Measurements from ENCODE around the gene HAPSTR1.
"Not testable (repeated sequence)": the region's sequence is repeated elsewhere in the genome, so short reads cannot be mapped to it uniquely, and the experiment has no call there.

The HAPSTR1 gene

GRCh38 chr16:9070254-9070653, 21.2 kb upstream of the HAPSTR1 start:
- Histone ChIP-seq H3K27me3 (ENCODE audit: control insufficient read depth, insufficient read depth, low read length, poor library complexity, severe bottlenecking) (no peaks in the 10 kb centered on the region), H3K4me1 (ENCODE audit: control insufficient read depth, insufficient read depth, low read length) (no peaks in the 10 kb centered on the region), H3K4me3 (ENCODE audit: insufficient read depth, low read depth, low read length) (no peak overlapping the region), H3K27ac (ENCODE audit: insufficient read depth, low read depth, low read length, poor library complexity, severe bottlenecking) (no peak overlapping the region), H3K36me3 (ENCODE audit: control insufficient read depth, insufficient read depth, low read length) (no peaks in the 10 kb centered on the region), H3K9me3 (ENCODE audit: control insufficient read depth, low read length) (no peaks in the 10 kb centered on the region)
- WGBS, 2 experiments: 90% methylated on average over 4 of the region's 4 CpGs

DNA sequence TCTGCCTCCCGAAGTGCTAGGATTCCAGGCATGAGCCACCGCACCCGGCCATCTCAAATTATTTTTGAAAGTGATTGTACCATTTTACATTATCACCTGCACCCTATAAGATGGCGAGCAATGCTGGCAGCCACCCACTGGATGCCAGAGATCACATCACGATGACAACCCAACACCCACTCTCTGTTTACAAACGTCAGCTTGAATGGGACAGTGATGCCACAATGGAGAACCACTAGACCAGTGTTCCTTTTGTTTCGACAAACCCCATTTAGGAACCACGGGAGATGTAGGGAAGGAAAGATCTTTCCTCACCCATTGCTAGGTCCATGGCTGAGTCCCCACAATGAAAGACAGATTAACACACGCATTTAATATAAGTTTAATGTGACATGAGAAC, 20.1 kb upstream of the HAPSTR1 start:
- no peaks in the 10 kb centered on the region for H3K4me1 ChIP-seq (ENCODE audit: control insufficient read depth, insufficient read depth, low read length)
- H3K27me3 ChIP-seq (ENCODE audit: control insufficient read depth, insufficient read depth, low read length, poor library complexity, severe bottlenecking): no peaks in the 10 kb centered on the region
- H3K36me3 ChIP-seq (ENCODE audit: control insufficient read depth, insufficient read depth, low read length): no peaks in the 10 kb centered on the region
- no peaks in the 10 kb centered on the region for H3K9me3 ChIP-seq (ENCODE audit: control insufficient read depth, low read length)
- 88 to 90% methylated on average over 9 of the region's 9 CpGs for WGBS, 2 experiments
- no peak overlapping the region for H3K4me3 ChIP-seq (ENCODE audit: insufficient read depth, low read depth, low read length)
- no peak overlapping the region for H3K27ac ChIP-seq (ENCODE audit: insufficient read depth, low read depth, low read length, poor library complexity, severe bottlenecking)

- no peak overlapping the region for H3K27ac ChIP-seq (ENCODE audit: insufficient read depth, low read depth, low read length, poor library complexity, severe bottlenecking)
- H3K36me3 ChIP-seq (ENCODE audit: control insufficient read depth, insufficient read depth, low read length): no peaks in the 10 kb centered on the region
- no peaks in the 10 kb centered on the region for H3K9me3 ChIP-seq (ENCODE audit: control insufficient read depth, low read length)
- no peaks in the 10 kb centered on the region for H3K27me3 ChIP-seq (ENCODE audit: control insufficient read depth, insufficient read depth, low read length, poor library complexity, severe bottlenecking)
- 88 to 89% methylated on average over 6 of the region's 6 CpGs for WGBS, 2 experiments
- no peak overlapping the region for H3K4me3 ChIP-seq (ENCODE audit: insufficient read depth, low read depth, low read length)
- H3K4me1 ChIP-seq (ENCODE audit: control insufficient read depth, insufficient read depth, low read length): no peaks in the 10 kb centered on the region
Measured at GRCh38 chr16:9072806-9073341, 18.6 kb upstream of the HAPSTR1 start.

GRCh38 chr16:9075299-9076071, 16.0 kb upstream of the HAPSTR1 start:
- Histone ChIP-seq H3K9me3 (ENCODE audit: control insufficient read depth, low read length) (no peaks in the 10 kb centered on the region), H3K4me1 (ENCODE audit: control insufficient read depth, insufficient read depth, low read length) (no peaks in the 10 kb centered on the region), H3K36me3 (ENCODE audit: control insufficient read depth, insufficient read depth, low read length) (no peaks in the 10 kb centered on the region), H3K4me3 (ENCODE audit: insufficient read depth, low read depth, low read length) (no peak overlapping the region), H3K27me3 (ENCODE audit: control insufficient read depth, insufficient read depth, low read length, poor library complexity, severe bottlenecking) (no peaks in the 10 kb centered on the region), H3K27ac (ENCODE audit: insufficient read depth, low read depth, low read length, poor library complexity, severe bottlenecking) (no peak overlapping the region)
- 93 to 96% methylated on average over 4 to 5 of the region's 5 CpGs for WGBS, 2 experiments

- H3K4me3 ChIP-seq (ENCODE audit: insufficient read depth, low read depth, low read length): no peak overlapping the region
- no peaks in the 10 kb centered on the region for H3K4me1 ChIP-seq (ENCODE audit: control insufficient read depth, insufficient read depth, low read length)
- no peak overlapping the region for H3K27ac ChIP-seq (ENCODE audit: insufficient read depth, low read depth, low read length, poor library complexity, severe bottlenecking)
- no peaks in the 10 kb centered on the region for H3K36me3 ChIP-seq (ENCODE audit: control insufficient read depth, insufficient read depth, low read length)
- no peaks in the 10 kb centered on the region for H3K9me3 ChIP-seq (ENCODE audit: control insufficient read depth, low read length)
- no peaks in the 10 kb centered on the region for H3K27me3 ChIP-seq (ENCODE audit: control insufficient read depth, insufficient read depth, low read length, poor library complexity, severe bottlenecking)
- 92 to 94% methylated on average over 11 of the region's 11 CpGs for WGBS, 2 experiments
Measured at GRCh38 chr16:9077091-9077809, 14.2 kb upstream of the HAPSTR1 start.

- H3K27me3 ChIP-seq (ENCODE audit: control insufficient read depth, insufficient read depth, low read length, poor library complexity, severe bottlenecking); H3K36me3 ChIP-seq (ENCODE audit: control insufficient read depth, insufficient read depth, low read length); H3K4me3 ChIP-seq (ENCODE audit: insufficient read depth, low read depth, low read length); H3K4me1 ChIP-seq (ENCODE audit: control insufficient read depth, insufficient read depth, low read length); H3K27ac ChIP-seq (ENCODE audit: insufficient read depth, low read depth, low read length, poor library complexity, severe bottlenecking); H3K9me3 ChIP-seq (ENCODE audit: control insufficient read depth, low read length): not testable (repeated sequence)
- WGBS, 2 experiments: 81 to 84% methylated on average over 6 to 7 of the region's 8 CpGs
Measured at GRCh38 chr16:9078467-9079429, 12.7 kb upstream of the HAPSTR1 start.

GRCh38 chr16:9079430-9079812, 12.0 kb upstream of the HAPSTR1 start:
- no peaks in the 10 kb centered on the region for H3K4me1 ChIP-seq (ENCODE audit: control insufficient read depth, insufficient read depth, low read length)
- H3K9me3 ChIP-seq (ENCODE audit: control insufficient read depth, low read length): no peaks in the 10 kb centered on the region
- H3K36me3 ChIP-seq (ENCODE audit: control insufficient read depth, insufficient read depth, low read length): no peaks in the 10 kb centered on the region
- H3K27ac ChIP-seq (ENCODE audit: insufficient read depth, low read depth, low read length, poor library complexity, severe bottlenecking): no peak overlapping the region
- H3K27me3 ChIP-seq (ENCODE audit: control insufficient read depth, insufficient read depth, low read length, poor library complexity, severe bottlenecking): no peaks in the 10 kb centered on the region
- H3K4me3 ChIP-seq (ENCODE audit: insufficient read depth, low read depth, low read length): no peak overlapping the region
- 81 to 85% methylated on average over 4 of the region's 4 CpGs for WGBS, 2 experiments

GRCh38 chr16:9081158-9081557, 10.3 kb upstream of the HAPSTR1 start:
- H3K27me3 ChIP-seq (ENCODE audit: control insufficient read depth, insufficient read depth, low read length, poor library complexity, severe bottlenecking): no peaks in the 10 kb centered on the region
- H3K9me3 ChIP-seq (ENCODE audit: control insufficient read depth, low read length): no peaks in the 10 kb centered on the region
- no peaks in the 10 kb centered on the region for H3K36me3 ChIP-seq (ENCODE audit: control insufficient read depth, insufficient read depth, low read length)
- WGBS, 2 experiments: 91 to 100% methylated on average over 1 of the region's 1 CpG
- H3K4me1 ChIP-seq (ENCODE audit: control insufficient read depth, insufficient read depth, low read length): no peaks in the 10 kb centered on the region
- no peak overlapping the region for H3K27ac ChIP-seq (ENCODE audit: insufficient read depth, low read depth, low read length, poor library complexity, severe bottlenecking)
- H3K4me3 ChIP-seq (ENCODE audit: insufficient read depth, low read depth, low read length): no peak overlapping the region

GRCh38 chr16:9081843-9082242, 9.6 kb upstream of the HAPSTR1 start:
- Histone ChIP-seq H3K4me3 (ENCODE audit: insufficient read depth, low read depth, low read length) (no peak overlapping the region), H3K27ac (ENCODE audit: insufficient read depth, low read depth, low read length, poor library complexity, severe bottlenecking) (no peak overlapping the region), H3K9me3 (ENCODE audit: control insufficient read depth, low read length) (no peaks in the 10 kb centered on the region), H3K36me3 (ENCODE audit: control insufficient read depth, insufficient read depth, low read length) (no peaks in the 10 kb centered on the region), H3K27me3 (ENCODE audit: control insufficient read depth, insufficient read depth, low read length, poor library complexity, severe bottlenecking) (no peaks in the 10 kb centered on the region), H3K4me1 (ENCODE audit: control insufficient read depth, insufficient read depth, low read length) (no peaks in the 10 kb centered on the region)
- WGBS, 2 experiments: 91 to 95% methylated on average over 6 of the region's 6 CpGs
